ENCODE results near the gene RBM42. TPM values are rescaled to one million over a fixed set of nuclear protein-coding genes. Genes with fewer than 3 reads are reported as not detected.

The RBM42 gene
- total RNA-seq, 1 experiment from 2014 or later: 81.6 TPM

DNA sequence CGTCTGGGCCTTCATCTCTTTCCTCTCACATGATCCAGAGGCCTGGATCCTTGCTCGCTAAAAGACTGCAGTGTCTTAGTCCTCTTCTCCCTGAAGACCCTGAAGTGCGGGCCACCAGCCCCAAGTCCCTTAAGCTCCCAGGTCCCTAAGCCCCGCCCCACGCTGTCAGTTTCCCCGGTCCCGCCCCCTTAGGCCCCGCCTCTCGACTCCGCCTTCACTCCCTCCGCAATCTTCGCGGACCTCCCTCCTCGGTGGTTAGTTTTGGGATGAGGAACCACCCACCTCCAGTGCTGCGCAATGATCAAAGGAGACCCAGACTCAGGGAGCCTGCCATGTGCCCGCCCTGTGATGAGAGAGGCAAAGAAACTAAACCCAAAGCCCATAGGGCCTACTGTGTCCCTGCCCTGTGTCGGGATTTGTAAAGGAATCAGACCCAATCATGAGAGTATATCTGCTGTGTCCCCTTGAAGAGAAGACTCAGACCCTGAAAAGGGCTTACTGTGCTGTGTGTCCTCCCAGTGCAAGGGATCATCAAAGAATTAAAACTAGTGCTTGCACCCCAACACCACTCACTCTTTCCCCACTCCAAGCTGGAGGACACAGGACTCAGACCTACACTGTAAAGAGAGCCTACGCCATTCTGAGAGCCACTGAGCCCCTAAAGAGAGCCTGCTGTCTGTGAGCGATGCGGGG is 16.3 kb downstream of the RBM42 start:
- Histone ChIP-seq H3K27me3 (ENCODE audit: low read length) (no peaks in the 10 kb centered on the region), H3K79me2 (ENCODE audit: low read length) (peaks cover 20% of the 10 kb centered on the region), H3K4me1 (ENCODE audit: insufficient read depth, low read length) (peaks cover 11% of the 10 kb centered on the region; the same call in 1 of the 2 replicates), H3K36me3 (ENCODE audit: low read depth, low read length) (no peaks in the 10 kb centered on the region), H3K4me2 (ENCODE audit: low read length) (peak overlapping the region; percentile 98), H3K9me2 (replicated peaks; ENCODE audit: low read length) (no peaks in the 10 kb centered on the region), H3K4me3 (ENCODE audit: low read length) (peak overlapping the region; percentile 74), H3K9ac (ENCODE audit: low read length) (no peak overlapping the region), H4K20me1 (ENCODE audit: low read length) (no peaks in the 10 kb centered on the region), H3K9me3 (ENCODE audit: low read length) (no peaks in the 10 kb centered on the region), H2AFZ (ENCODE audit: low read length) (peak overlapping the region; percentile 98), H3K27ac (ENCODE audit: low read length) (no peak overlapping the region), H3F3A (ENCODE audit: low read length, unreplicated experiment) (no peaks in the 10 kb centered on the region)
- intact Hi-C loops (cut with micrococcal nuclease): loop anchor here (5.0 kb wide), 1 partner anchor 133 kb away; the partner anchor contains the start of gene DMKN
- no TSS peak for BruUV-seq (replicated peaks)
- ChIA-PET POLR2A (ENCODE audit: unreplicated experiment) (interaction anchor here (0.5 to 0.6 kb wide), 2 partner anchors 17 to 26 kb away, joined by 4 read pairs; no protein-coding TSS in a partner anchor), CTCF (interaction anchor here (0.5 kb wide), 1 partner anchor 57 kb away, joined by 3 read pairs; no protein-coding TSS in a partner anchor)
- DNase-seq (peak; percentile 56), ATAC-seq (peak; percentile 23)
- TF ChIP-seq EZH2phosphoT487 (IDR thresholded peaks at IDR 0.05; ENCODE audit: borderline replicate concordance, low read length): no peak
- no peak for TF ChIP-seq EZH2 (IDR thresholded peaks at IDR 0.05; ENCODE audit: low read length, unreplicated experiment)
- TF ChIP-seq, protein P1, sequence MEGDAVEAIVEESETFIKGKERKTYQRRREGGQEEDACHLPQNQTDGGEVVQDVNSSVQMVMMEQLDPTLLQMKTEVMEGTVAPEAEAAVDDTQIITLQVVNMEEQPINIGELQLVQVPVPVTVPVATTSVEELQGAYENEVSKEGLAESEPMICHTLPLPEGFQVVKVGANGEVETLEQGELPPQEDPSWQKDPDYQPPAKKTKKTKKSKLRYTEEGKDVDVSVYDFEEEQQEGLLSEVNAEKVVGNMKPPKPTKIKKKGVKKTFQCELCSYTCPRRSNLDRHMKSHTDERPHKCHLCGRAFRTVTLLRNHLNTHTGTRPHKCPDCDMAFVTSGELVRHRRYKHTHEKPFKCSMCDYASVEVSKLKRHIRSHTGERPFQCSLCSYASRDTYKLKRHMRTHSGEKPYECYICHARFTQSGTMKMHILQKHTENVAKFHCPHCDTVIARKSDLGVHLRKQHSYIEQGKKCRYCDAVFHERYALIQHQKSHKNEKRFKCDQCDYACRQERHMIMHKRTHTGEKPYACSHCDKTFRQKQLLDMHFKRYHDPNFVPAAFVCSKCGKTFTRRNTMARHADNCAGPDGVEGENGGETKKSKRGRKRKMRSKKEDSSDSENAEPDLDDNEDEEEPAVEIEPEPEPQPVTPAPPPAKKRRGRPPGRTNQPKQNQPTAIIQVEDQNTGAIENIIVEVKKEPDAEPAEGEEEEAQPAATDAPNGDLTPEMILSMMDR (conservative IDR thresholded peaks at IDR 0.05; ENCODE audit: low read depth, low read length): no peak

- no peak overlapping the region for H3K4me2 ChIP-seq (ENCODE audit: low read length)
- no peaks in the 10 kb centered on the region for H3K9me2 ChIP-seq (replicated peaks; ENCODE audit: low read length)
- H3F3A ChIP-seq (ENCODE audit: low read length, unreplicated experiment): no peaks in the 10 kb centered on the region
- no peaks in the 10 kb centered on the region for H4K20me1 ChIP-seq (ENCODE audit: low read length)
- BruUV-seq (replicated peaks): no TSS peak
- no peak for TF ChIP-seq EZH2phosphoT487 (IDR thresholded peaks at IDR 0.05; ENCODE audit: borderline replicate concordance, low read length)
- TF ChIP-seq, protein P1 (conservative IDR thresholded peaks at IDR 0.05; ENCODE audit: low read depth, low read length): no peak
- no peak for TF ChIP-seq EZH2 (IDR thresholded peaks at IDR 0.05; ENCODE audit: low read length, unreplicated experiment)
- POLR2A ChIA-PET (ENCODE audit: unreplicated experiment): interaction anchor here (0.5 kb wide), 1 partner anchor 25 kb away, joined by 4 read pairs; no protein-coding TSS in a partner anchor
- ATAC-seq (no peak), DNase-seq (no peak)
- H3K27me3 ChIP-seq (ENCODE audit: low read length): no peaks in the 10 kb centered on the region
- peaks cover 11% of the 10 kb centered on the region; the same call in 1 of the 2 replicates for H3K4me1 ChIP-seq (ENCODE audit: insufficient read depth, low read length)
- H3K9me3 ChIP-seq (ENCODE audit: low read length): no peaks in the 10 kb centered on the region
- CTCF ChIA-PET: no interaction called here
- no peaks in the 10 kb centered on the region for H3K36me3 ChIP-seq (ENCODE audit: low read depth, low read length)
- no peak overlapping the region for H3K9ac ChIP-seq (ENCODE audit: low read length)
- no peak overlapping the region for H3K4me3 ChIP-seq (ENCODE audit: low read length)
- intact Hi-C loops (cut with micrococcal nuclease): no loop called here
- peak overlapping the region; percentile 98 for H2AFZ ChIP-seq (ENCODE audit: low read length)
- H3K79me2 ChIP-seq (ENCODE audit: low read length): peaks cover 28% of the 10 kb centered on the region
- no peak overlapping the region for H3K27ac ChIP-seq (ENCODE audit: low read length)
Observed at GRCh38 chr19:35645680-35646511, 17.1 kb downstream of the RBM42 start.
